Jurkat, Clone E6-1 (cell line): Measurements from ENCODE around the gene PHF21A.
A peak's percentile ranks its signal among the peaks of the same experiment; 100 is the strongest.
"Not testable (repeated sequence)": the region's sequence is repeated elsewhere in the genome, so short reads cannot be mapped to it uniquely, and the experiment has no call there.

Experiments
- DNase-seq: peaks from one replicate; pipeline ENCODE4 v3.0.0-alpha.2; 2011; ENCODE audit warnings: low read depth, low spot score
- H3K4me3 ChIP-seq: 2 replicates; pipeline ENCODE4 v1.5.1; 2011; ENCODE audit warnings: mild to moderate bottlenecking, low read length, control low read depth, moderate library complexity

The PHF21A gene

DNA sequence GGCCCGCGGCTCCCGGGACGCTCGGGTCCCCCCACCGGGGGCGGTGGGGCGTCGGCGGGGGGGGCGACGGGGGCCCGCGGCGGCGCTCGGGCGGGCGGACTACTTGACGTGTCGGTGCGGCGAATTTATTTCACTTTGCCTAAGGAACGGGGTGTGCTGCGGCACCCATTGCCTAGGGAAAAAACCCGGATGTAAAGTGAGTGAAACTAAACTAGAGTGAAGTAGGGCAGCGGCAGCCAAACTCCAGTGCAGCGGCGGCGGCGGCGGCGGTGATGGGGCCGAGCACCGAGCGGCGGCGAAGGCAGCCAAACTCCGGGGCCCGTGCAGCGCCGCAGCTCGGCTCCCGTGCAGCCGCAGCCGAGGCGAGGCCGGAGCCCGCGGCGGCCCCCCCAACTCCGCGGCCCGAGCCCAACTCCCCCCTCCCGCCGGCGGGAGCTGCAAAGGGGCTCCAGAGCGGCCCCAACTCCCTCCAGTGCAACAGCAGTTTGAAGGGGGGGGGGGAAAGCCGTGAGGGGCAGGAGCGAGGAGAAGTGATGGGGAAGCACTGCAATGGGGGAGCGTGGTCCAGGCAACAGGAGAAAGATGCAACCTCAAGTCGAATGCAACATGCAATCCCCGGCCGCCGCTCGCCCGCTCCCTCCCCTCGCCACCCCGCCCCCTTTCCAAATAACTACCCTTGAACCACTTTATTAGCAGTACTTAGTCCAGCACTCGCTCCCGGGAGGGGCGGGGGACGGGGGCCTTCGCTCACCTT is 647 bp upstream of the PHF21A start:
- peak; percentile 94 for DNase-seq
- peak overlapping the region; percentile 67 for H3K4me3 ChIP-seq

DNA sequence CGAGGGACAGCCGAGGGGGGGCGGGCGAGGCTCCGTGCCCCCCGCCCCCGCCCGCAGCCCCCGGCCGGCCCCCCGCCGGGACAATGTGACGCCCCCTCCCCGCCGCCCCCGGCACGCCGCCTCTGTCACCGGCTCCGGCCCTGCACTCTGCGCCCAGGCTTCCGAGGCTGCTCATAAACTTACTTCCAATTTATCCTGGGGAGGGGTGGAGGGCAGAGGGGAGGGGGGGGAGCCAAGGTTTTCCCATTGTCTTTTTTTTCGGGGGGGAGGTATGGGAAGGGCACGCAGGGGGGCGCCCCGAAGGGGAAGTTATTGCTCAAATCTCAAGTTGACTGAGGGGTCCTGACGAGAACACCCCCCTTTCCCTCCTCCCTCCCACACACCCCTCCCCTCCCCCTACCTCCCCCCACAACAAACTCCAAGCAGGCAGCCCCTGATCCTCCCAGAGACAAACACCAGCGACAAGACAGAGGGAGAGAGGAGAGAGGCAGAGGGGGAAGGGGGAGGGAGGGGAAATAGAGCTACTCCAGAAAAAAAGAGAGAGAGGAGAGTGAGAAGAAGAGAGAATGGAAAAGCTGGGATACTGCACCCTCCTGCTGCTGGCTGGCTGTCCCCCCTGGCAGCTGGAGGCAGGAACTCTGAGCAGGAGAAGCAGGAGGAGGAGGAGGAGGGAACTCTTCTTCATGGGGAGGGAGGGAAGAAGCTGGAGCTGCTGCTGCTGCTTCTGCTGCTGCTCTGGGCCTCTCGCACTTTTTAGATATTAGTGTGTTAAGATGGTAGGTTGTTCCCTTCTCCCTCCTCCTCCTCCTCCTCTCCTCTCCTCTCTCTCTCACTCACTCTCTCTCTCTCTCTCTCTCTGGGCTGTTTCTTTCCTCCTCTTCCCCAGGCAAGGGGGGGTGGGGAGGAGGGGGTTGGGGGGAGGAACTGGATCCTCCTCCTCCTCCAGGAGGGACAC is 631 bp downstream of the PHF21A start:
- H3K4me3 ChIP-seq = peak overlapping the region; percentile 75
- DNase-seq = peak; percentile 43

- no peak for DNase-seq
- peak overlapping the region; percentile 75 for H3K4me3 ChIP-seq
Measured at GRCh38 chr11:46119352-46120216, 1.7 kb downstream of the PHF21A start.

GRCh38 chr11:46118702-46119351 is 2.4 kb downstream of the PHF21A start:
- H3K4me3 ChIP-seq = peak overlapping the region; percentile 75
- DNase-seq = no peak

DNA sequence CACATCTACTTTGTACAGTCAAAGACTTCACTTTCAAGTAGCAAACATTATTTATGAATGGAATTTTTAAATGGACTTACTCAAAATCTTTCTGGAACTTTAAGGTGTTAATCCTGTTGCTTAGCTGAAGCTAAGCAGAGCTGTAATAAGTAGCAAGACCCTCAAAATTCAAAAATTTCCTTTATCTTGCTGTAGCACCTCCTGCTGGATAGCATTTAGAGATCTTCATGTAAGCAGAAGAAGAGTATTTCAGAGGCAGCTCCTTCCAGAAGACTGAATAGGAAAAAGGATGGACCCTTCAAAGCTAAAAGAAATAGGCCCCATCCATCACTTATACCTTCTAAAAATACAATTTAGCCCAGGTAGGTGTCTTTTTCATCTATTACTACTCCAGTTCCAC is 3.4 kb downstream of the PHF21A start:
- no peak overlapping the region for H3K4me3 ChIP-seq
- no peak for DNase-seq

- H3K4me3 ChIP-seq, DNase-seq: not testable (repeated sequence)
Measured at GRCh38 chr11:46116712-46117037, 4.6 kb downstream of the PHF21A start.

GRCh38 chr11:46116007-46116711 is 5.1 kb downstream of the PHF21A start:
- H3K4me3 ChIP-seq = no peak overlapping the region
- no peak for DNase-seq

DNA sequence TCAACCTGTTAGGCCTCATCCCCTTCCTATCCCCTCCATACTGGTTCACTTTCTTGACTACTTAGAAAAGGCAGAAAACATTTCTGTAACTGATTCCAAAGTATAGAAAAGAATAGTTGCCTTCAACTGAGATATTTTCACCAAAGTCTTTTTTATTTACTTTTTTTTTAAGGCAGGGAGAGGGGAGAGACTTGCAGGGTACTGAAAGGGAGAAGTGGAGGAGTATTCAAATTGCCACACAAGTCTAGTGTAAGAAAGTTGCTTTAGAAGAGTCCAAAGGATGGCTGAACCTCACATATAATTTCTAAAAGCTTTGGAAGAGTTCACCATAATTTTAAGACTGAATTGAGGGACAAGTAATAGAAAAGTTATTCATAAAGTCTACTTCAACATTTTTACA is 6.3 kb downstream of the PHF21A start:
- no peak overlapping the region for H3K4me3 ChIP-seq
- DNase-seq = no peak

- no peak overlapping the region for H3K4me3 ChIP-seq
- no peak for DNase-seq
Measured at GRCh38 chr11:46114378-46114777, 6.9 kb downstream of the PHF21A start.

GRCh38 chr11:46112961-46113607 is 8.2 kb downstream of the PHF21A start:
- H3K4me3 ChIP-seq = no peak overlapping the region
- DNase-seq = peak; percentile 62

DNA sequence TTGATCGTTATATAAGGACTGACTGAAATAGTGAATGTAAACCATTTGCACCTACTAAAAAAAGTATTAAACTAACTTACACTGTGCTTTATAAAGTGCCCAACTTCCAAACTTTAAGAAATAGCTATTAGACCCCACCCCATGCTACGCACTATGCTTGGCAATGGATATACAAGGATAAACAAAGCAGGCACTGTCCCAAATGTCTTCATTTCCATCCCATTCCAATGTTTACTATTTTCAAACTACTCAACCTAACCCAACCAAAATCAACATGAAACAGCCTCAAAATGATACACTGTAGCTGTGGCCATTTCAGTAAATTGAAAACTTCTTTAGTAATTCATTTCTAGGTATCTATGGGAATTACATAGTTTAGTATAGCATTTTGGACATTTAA is 12.5 kb downstream of the PHF21A start:
- no peak for DNase-seq
- no peak overlapping the region for H3K4me3 ChIP-seq

- no peak overlapping the region for H3K4me3 ChIP-seq
- DNase-seq = no peak
Measured at GRCh38 chr11:46107780-46108179, 13.5 kb downstream of the PHF21A start.

- no peak for DNase-seq
Measured at GRCh38 chr11:46107408-46107718, 13.9 kb downstream of the PHF21A start.

DNA sequence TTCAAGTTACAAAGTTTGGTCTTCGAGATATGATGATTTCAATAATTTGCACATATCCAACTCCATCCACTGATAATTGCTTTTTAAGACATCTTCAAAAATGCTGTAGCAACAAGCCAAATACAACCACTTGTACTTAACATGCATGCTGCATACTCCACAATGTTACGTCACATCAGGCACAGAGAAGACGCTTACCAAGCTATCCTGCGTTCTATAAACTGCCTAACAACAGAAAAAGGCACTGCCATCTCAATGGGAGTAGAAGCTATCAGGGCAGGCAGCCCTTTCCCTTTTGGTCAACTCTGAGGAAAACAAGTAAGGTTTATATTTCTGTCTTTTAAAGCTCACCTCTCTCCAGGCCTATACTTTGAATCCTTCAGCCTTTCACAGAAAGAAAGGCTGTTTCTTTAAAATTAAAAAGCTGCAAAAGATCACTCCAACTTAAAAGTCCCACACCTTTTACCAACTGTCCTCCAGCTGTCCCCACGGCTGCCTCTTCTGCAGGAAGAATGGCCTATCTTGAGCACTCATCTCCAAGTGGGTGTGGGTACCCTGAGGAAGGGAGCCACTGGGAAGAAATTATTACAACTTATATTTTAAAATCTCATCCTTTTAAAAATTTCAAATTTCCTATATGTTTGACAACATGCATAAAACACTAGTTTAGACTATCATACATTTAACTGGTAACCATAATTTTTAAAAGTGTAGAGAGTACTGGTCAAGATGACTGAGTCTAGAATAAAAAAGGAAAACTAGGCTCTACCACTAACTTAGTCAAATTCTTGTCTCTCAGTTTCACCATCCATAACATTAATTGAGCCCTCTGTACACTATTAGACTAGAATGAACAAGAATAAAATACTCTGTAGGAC is 14.5 kb downstream of the PHF21A start:
- H3K4me3 ChIP-seq = no peak overlapping the region
- DNase-seq = no peak

More at GRCh38 chr11:46107408-46107718, 13.9 kb downstream of the PHF21A start:
- H3K4me3 ChIP-seq = no peak overlapping the region

DNA sequence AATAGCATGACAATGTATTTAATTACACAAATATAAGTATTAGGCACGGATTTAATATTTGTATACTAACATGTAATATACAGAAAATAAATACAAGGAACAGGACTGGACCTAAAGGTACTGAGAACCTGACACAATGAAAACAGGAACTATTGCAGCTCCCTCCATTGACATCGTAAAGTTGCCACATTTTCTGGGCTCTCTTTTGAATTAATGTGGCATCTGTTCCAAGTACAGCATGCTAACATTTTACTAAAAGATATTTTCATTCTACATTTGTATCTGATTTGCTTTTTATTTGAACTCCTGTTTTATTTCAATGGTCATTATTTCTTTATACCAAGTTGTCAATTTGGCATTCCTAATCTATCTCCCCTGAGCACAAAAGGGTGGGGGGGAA is 15.3 kb downstream of the PHF21A start:
- no peak overlapping the region for H3K4me3 ChIP-seq
- DNase-seq = no peak

DNA sequence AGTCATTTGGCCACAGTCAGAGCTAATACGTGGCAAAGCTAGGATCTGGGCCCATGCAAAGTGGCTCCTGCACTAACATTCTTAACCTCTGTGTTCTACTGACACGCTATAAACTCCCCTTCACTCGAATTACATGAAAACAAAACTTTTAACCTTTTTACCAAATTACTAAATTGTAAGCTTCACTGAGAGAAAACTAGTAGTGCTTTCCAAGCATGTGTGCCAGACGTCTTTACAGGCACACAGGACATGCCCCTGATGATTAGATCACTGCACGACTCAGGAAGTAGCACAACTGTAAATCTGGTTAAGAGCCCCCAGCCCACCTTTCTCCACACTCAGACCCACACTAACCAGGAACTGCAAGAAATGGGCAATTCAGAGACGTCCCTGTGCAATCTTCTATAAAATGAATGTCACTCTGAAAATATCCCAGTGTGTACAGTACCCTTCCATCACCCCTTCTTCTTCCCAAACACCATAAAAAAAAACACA is 16.1 kb downstream of the PHF21A start:
- no peak overlapping the region for H3K4me3 ChIP-seq
- DNase-seq = no peak

DNA sequence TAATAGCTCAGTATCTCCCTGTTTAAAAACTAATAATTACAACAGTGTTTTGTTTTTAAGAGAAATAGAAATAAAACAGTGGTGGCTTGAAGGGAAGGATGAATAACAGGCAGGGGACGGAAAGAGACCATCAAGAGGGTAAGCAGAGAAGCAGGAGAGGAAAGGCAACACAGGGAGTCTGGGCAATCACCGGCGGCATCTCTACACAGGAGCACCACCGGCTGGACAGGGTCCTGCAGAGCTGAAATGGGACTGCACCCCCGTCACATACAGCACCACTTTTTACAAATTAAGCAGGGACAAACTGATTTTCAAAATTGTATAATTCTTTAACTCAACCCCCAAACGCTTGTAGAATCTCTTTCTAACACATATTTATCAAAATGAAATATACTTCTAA is 18.4 kb downstream of the PHF21A start:
- no peak for DNase-seq
- no peak overlapping the region for H3K4me3 ChIP-seq
